Mucosa of gallbladder (tissue), 1 donor: ENCODE measurements around the gene FAM83F. TPM values are rescaled to one million over a fixed set of nuclear protein-coding genes. Genes with fewer than 3 reads are reported as not detected.
A peak's percentile ranks its signal among the peaks of the same experiment; 100 is the strongest.
"Not testable (repeated sequence)": the region's sequence is repeated elsewhere in the genome, so short reads cannot be mapped to it uniquely, and the experiment has no call there.

ENCODE experiments used
- DNase-seq: peaks from one replicate; pipeline ENCODE4 v3.0.0-alpha.2; 2020; ENCODE audit warnings: low spot score
- total RNA-seq: library from RNA; stranded (reverse); gene quantifications from one replicate; pipeline ENCODE4 v1.2.1, GENCODE V29; 2021
- donor health status: DM: no; HTN: no; CAD: no.

The FAM83F gene
- total RNA-seq, result 12.1 TPM

GRCh38 chr22:39994566-39995392 is at the start of gene FAM83F:
Gene FAM83F (plus strand): TSS chr22:39994954. CDS start chr22:39995043, 89 bp downstream.
- no peak for DNase-seq

- DNase-seq, result no peak
These were observed 48.6 kb upstream of the FAM83F start for GRCh38 chr22:39946126-39946502.

GRCh38 chr22:39946503-39947219 is 48.1 kb upstream of the FAM83F start:
- DNase-seq, result no peak

- no peak for DNase-seq
These were observed 47.2 kb upstream of the FAM83F start for GRCh38 chr22:39947220-39948216.

GRCh38 chr22:39949964-39950737 is 44.6 kb upstream of the FAM83F start:
- no peak for DNase-seq

GRCh38 chr22:39951603-39952293 is 43.0 kb upstream of the FAM83F start:
- not testable (repeated sequence) for DNase-seq

GRCh38 chr22:39952347-39952746 is 42.4 kb upstream of the FAM83F start:
- DNase-seq, result no peak

- no peak for DNase-seq
These were observed 41.7 kb upstream of the FAM83F start for GRCh38 chr22:39953101-39953500.

GRCh38 chr22:39954584-39955055 is 40.1 kb upstream of the FAM83F start:
- DNase-seq, result no peak

- DNase-seq, result no peak
These were observed 39.1 kb upstream of the FAM83F start for GRCh38 chr22:39955675-39956074.

- no peak for DNase-seq
These were observed 37.7 kb upstream of the FAM83F start for GRCh38 chr22:39956932-39957664.

- no peak for DNase-seq
These were observed 36.6 kb upstream of the FAM83F start for GRCh38 chr22:39958009-39958711.

GRCh38 chr22:39958949-39959639 is 35.7 kb upstream of the FAM83F start:
- no peak for DNase-seq

GRCh38 chr22:39959640-39960447 is 34.9 kb upstream of the FAM83F start, which contains the start of gene TMA7B:
Gene TMA7B (plus strand): TSS chr22:39960397. CDS start chr22:39964375, 3,978 bp downstream.
- no peak for DNase-seq

- DNase-seq, result peak; percentile 34
These were observed 33.7 kb upstream of the FAM83F start for GRCh38 chr22:39960791-39961746.

- no peak for DNase-seq
These were observed 32.7 kb upstream of the FAM83F start for GRCh38 chr22:39962071-39962470.
